MM.1S (cell line): ENCODE measurements around the gene RNLS.

ENCODE experiments used
- DNase-seq: peaks from one replicate; pipeline ENCODE4 v3.0.0-alpha.2; 2015
- H2AFZ ChIP-seq: fragments of 300-600 bp; sonication (generic); 2 replicates; pipeline ENCODE4 v1.6.0; 2016; ENCODE audit warnings: antibody characterized with exemption, low read length
- H3F3A ChIP-seq: fragments of 300-600 bp; sonication (generic); 2 replicates; pipeline ENCODE4 v1.6.1; 2016; ENCODE audit warnings: mild to moderate bottlenecking, antibody characterized with exemption, low read length, moderate library complexity, mixed read lengths; ENCODE audit not compliant: insufficient read depth
- H3K27ac ChIP-seq: fragments of 300-600 bp; sonication (generic); 2 replicates; pipeline ENCODE4 v1.5.1; 2016; ENCODE audit warnings: mild to moderate bottlenecking, low read length
- H3K27me3 ChIP-seq: fragments of 300-600 bp; sonication (generic); replicated peaks from 2 replicates; pipeline ENCODE4 v1.6.0; 2016; ENCODE audit warnings: low read length; ENCODE audit not compliant: insufficient read depth
- H3K36me3 ChIP-seq: fragments of 300-600 bp; sonication (generic); replicated peaks from 2 replicates; pipeline ENCODE4 v1.6.1; 2016; ENCODE audit warnings: mild to moderate bottlenecking, low read length, mixed read lengths; ENCODE audit not compliant: insufficient read depth
- H3K4me1 ChIP-seq: fragments of 300-600 bp; sonication (generic); 2 replicates; pipeline ENCODE4 v1.6.1; 2016; ENCODE audit warnings: low read length, mixed read lengths
- H3K4me2 ChIP-seq: fragments of 300-600 bp; sonication (generic); 2 replicates; pipeline ENCODE4 v1.6.0; 2016; ENCODE audit warnings: low read depth, low read length
- H3K4me3 ChIP-seq: fragments of 300-600 bp; sonication (generic); 2 replicates; pipeline ENCODE4 v1.5.1; 2016; ENCODE audit warnings: low read length, mixed read lengths
- H3K79me2 ChIP-seq: fragments of 300-600 bp; sonication (generic); 2 replicates; pipeline ENCODE4 v1.6.1; 2016; ENCODE audit warnings: mixed run types, low read length, mixed read lengths
- H3K9ac ChIP-seq: fragments of 300-600 bp; sonication (generic); 2 replicates; pipeline ENCODE4 v1.6.1; 2016; ENCODE audit warnings: low read length, mixed read lengths
- H3K9me2 ChIP-seq: fragments of 300-600 bp; sonication (generic); replicated peaks from 2 replicates; pipeline ENCODE4 v1.6.1; 2016; ENCODE audit warnings: mild to moderate bottlenecking, low read length, mixed read lengths; ENCODE audit not compliant: insufficient read depth
- H3K9me3 ChIP-seq: fragments of 300-600 bp; sonication (generic); replicated peaks from 2 replicates; pipeline ENCODE4 v1.6.1; 2016; ENCODE audit warnings: mild to moderate bottlenecking, low read length, mixed read lengths; ENCODE audit not compliant: insufficient read depth
- H4K20me1 ChIP-seq: fragments of 300-600 bp; sonication (generic); 2 replicates; pipeline ENCODE4 v1.6.1; 2016; ENCODE audit warnings: mild to moderate bottlenecking, low read length, moderate library complexity, mixed read lengths; ENCODE audit not compliant: insufficient read depth
- EZH2 ChIP-seq: fragments of 300-600 bp; sonication (generic); optimal IDR thresholded peaks from 2 replicates; pipeline ENCODE3; 2017; ENCODE audit warnings: low read depth, mild to moderate bottlenecking, antibody characterized with exemption, low read length, mixed read lengths
- EZH2phosphoT487 ChIP-seq: fragments of 300-600 bp; sonication (generic); IDR thresholded peaks from 2 replicates; pipeline ENCODE4 v1.6.1; 2018; ENCODE audit warnings: antibody characterized with exemption, low read length
- TF ChIP-seq, protein P1 (sequence below): fragments of 300-600 bp; sonication (generic); IDR thresholded peaks from 2 replicates; pipeline ENCODE4 v1.5.1; 2016; ENCODE audit warnings: antibody characterized with exemption, low read length, mixed read lengths

The RNLS gene

GRCh38 chr10:88467835-88468485 lies 115.2 kb downstream of the RNLS start:
- TF ChIP-seq EZH2phosphoT487 (no peak), EZH2 (no peak)
- TF ChIP-seq, protein P1, sequence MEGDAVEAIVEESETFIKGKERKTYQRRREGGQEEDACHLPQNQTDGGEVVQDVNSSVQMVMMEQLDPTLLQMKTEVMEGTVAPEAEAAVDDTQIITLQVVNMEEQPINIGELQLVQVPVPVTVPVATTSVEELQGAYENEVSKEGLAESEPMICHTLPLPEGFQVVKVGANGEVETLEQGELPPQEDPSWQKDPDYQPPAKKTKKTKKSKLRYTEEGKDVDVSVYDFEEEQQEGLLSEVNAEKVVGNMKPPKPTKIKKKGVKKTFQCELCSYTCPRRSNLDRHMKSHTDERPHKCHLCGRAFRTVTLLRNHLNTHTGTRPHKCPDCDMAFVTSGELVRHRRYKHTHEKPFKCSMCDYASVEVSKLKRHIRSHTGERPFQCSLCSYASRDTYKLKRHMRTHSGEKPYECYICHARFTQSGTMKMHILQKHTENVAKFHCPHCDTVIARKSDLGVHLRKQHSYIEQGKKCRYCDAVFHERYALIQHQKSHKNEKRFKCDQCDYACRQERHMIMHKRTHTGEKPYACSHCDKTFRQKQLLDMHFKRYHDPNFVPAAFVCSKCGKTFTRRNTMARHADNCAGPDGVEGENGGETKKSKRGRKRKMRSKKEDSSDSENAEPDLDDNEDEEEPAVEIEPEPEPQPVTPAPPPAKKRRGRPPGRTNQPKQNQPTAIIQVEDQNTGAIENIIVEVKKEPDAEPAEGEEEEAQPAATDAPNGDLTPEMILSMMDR = no peak
- no peaks in the 10 kb centered on the region for H3K79me2 ChIP-seq
- no peak for DNase-seq

GRCh38 chr10:88466786-88467185 lies 116.3 kb downstream of the RNLS start:
- Histone ChIP-seq H3K4me1 (no peaks in the 10 kb centered on the region), H2AFZ (no peak overlapping the region), H3K4me3 (no peak overlapping the region), H4K20me1 (no peaks in the 10 kb centered on the region), H3K36me3 (no peaks in the 10 kb centered on the region), H3K4me2 (no peak overlapping the region), H3F3A (no peaks in the 10 kb centered on the region), H3K9me2 (no peaks in the 10 kb centered on the region), H3K27me3 (no peaks in the 10 kb centered on the region), H3K9ac (no peak overlapping the region), H3K79me2 (no peaks in the 10 kb centered on the region), H3K27ac (no peak overlapping the region), H3K9me3 (no peaks in the 10 kb centered on the region)
- TF ChIP-seq EZH2phosphoT487 (no peak), EZH2 (no peak)
- TF ChIP-seq, protein P1 = no peak
- DNase-seq = no peak

More at GRCh38 chr10:88467835-88468485, 115.2 kb downstream of the RNLS start:
- H3K27me3 ChIP-seq = no peaks in the 10 kb centered on the region
- H3K4me1 ChIP-seq = no peaks in the 10 kb centered on the region
- no peaks in the 10 kb centered on the region for H3K9me3 ChIP-seq
- H3K4me2 ChIP-seq = no peak overlapping the region
- no peaks in the 10 kb centered on the region for H3K9me2 ChIP-seq
- H3K4me3 ChIP-seq = no peak overlapping the region
- no peaks in the 10 kb centered on the region for H4K20me1 ChIP-seq
- H2AFZ ChIP-seq = no peak overlapping the region
- H3F3A ChIP-seq = no peaks in the 10 kb centered on the region
- H3K27ac ChIP-seq = no peak overlapping the region
- no peak overlapping the region for H3K9ac ChIP-seq
- no peaks in the 10 kb centered on the region for H3K36me3 ChIP-seq

GRCh38 chr10:88465765-88466164 lies 117.4 kb downstream of the RNLS start:
- DNase-seq = no peak
- Histone ChIP-seq H3K36me3 (no peaks in the 10 kb centered on the region), H3F3A (no peaks in the 10 kb centered on the region), H3K27me3 (no peaks in the 10 kb centered on the region), H3K79me2 (no peaks in the 10 kb centered on the region), H4K20me1 (no peaks in the 10 kb centered on the region), H3K4me1 (no peaks in the 10 kb centered on the region), H3K4me2 (no peak overlapping the region), H3K27ac (no peak overlapping the region), H3K9ac (no peak overlapping the region), H2AFZ (no peak overlapping the region), H3K9me2 (no peaks in the 10 kb centered on the region), H3K4me3 (no peak overlapping the region), H3K9me3 (no peaks in the 10 kb centered on the region)
- TF ChIP-seq, protein P1 = no peak
- TF ChIP-seq EZH2phosphoT487 = no peak
- no peak for TF ChIP-seq EZH2
